ENCODE data around the gene HAX1.

The HAX1 gene

DNA sequence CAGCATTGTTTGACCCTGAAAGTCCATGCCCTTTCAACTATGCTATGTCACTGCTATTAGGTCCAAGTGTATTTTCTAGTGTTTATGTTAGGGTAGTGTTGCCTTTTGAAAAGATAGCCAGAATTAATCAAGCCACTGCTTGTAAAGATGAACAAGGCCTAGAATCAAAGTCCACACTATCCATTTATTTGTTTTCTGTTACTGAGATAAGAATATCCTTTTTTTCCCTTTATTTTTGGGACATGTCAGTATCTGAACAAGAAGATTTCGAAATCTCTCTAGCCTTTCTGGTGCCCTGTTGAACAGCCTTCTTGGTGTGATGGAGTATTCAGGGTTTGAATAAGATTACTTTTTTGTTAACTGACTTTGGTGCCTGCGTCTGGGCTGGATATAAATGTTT, 35.0 kb upstream of the HAX1 start:
- TF ChIP-seq, protein P1, sequence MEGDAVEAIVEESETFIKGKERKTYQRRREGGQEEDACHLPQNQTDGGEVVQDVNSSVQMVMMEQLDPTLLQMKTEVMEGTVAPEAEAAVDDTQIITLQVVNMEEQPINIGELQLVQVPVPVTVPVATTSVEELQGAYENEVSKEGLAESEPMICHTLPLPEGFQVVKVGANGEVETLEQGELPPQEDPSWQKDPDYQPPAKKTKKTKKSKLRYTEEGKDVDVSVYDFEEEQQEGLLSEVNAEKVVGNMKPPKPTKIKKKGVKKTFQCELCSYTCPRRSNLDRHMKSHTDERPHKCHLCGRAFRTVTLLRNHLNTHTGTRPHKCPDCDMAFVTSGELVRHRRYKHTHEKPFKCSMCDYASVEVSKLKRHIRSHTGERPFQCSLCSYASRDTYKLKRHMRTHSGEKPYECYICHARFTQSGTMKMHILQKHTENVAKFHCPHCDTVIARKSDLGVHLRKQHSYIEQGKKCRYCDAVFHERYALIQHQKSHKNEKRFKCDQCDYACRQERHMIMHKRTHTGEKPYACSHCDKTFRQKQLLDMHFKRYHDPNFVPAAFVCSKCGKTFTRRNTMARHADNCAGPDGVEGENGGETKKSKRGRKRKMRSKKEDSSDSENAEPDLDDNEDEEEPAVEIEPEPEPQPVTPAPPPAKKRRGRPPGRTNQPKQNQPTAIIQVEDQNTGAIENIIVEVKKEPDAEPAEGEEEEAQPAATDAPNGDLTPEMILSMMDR (conservative IDR thresholded peaks at IDR 0.05; ENCODE audit: low read depth) = no peak
- POLR2A ChIA-PET (ENCODE audit: low non-redundant PET) = no interaction called here
- no peak for DNase-seq (ENCODE audit: low spot score)
- no peak overlapping the region for H3K27ac ChIP-seq
- CTCF ChIA-PET = no interaction called here

DNA sequence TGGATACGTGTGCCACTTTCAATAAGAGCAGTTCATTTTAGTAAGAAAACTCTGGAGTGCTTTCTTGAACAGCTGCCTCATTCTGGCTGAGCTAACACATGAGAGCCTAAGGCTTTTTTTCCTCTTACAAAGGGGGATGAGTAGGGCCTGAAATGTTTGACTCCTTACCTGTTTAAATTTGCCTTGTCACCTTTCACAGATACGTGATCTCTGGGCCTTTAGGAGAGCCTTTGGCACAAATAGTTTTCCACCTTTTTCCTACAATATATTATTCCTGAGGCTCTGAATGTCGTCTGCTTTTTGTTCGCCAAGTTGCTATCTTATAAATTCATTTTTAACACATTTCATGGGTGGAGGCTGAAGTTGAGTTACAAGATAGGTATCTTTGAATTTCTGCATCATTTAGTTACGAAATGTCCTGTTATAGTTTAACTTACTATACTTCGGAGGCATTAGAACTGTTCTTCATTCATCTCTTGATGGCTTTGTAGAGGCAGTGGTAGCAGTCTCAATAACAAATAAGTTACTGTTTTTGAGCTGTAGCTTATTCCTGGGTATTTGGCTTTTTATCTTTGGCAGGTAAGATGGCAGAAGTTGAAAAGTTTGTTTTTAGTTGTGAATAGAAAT, 34.4 kb upstream of the HAX1 start:
- POLR2A ChIA-PET (ENCODE audit: low non-redundant PET) = no interaction called here
- DNase-seq (ENCODE audit: low spot score) = no peak
- CTCF ChIA-PET = no interaction called here
- H3K27ac ChIP-seq = no peak overlapping the region
- TF ChIP-seq, protein P1 (conservative IDR thresholded peaks at IDR 0.05; ENCODE audit: low read depth) = no peak

DNA sequence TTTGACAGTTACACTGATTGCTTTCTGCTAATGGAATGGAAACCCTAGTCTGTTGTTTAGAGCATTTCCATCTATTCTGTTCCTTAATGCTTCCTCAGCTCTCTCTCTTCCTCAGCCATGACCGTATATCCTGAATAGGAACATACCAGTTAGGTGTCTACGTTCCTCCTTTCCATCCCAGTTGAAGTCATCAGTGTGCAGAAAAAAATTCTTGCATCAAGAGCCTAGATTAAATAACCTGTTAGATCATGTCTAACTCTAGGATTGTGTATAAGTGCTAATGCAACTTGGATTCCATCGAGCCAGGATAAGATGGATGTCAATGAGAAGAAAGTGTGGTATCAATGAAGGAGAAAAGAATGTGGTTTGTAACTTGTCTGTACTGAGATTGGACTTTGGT, 32.9 kb upstream of the HAX1 start:
- no peak for DNase-seq (ENCODE audit: low spot score)
- TF ChIP-seq, protein P1 (conservative IDR thresholded peaks at IDR 0.05; ENCODE audit: low read depth) = no peak
- POLR2A ChIA-PET (ENCODE audit: low non-redundant PET) = no interaction called here
- CTCF ChIA-PET = interaction anchor here (0.6 kb wide), 1 partner anchor 32 kb away, joined by 3 read pairs; no protein-coding TSS in a partner anchor
- H3K27ac ChIP-seq = no peak overlapping the region

DNA sequence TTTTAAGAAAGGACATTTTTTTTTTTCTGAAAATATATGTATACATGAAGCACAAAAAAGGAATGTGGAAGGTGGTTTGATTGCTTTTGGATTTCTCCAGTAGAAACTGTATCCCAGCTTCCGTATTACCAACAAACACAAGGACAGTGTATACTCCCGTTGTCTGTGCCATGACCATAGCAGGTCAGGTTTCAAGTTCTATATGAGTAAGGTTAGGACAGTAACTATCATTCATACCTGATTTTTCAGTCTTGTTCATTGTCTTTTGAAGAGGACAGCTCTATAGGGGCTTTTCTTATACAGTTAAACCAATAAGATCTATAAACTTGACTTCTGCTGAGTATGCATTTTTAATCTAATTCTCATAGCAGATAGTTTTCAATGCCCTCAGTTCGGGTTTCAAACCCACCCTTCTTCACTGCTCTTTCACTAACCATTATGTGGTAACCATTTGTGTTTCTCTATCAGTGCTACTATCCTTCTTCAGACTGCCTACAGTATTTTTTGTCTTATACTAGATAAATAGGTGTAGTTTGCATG, 32.1 kb upstream of the HAX1 start:
- TF ChIP-seq, protein P1 (conservative IDR thresholded peaks at IDR 0.05; ENCODE audit: low read depth) = no peak
- POLR2A ChIA-PET (ENCODE audit: low non-redundant PET) = no interaction called here
- no peak for DNase-seq (ENCODE audit: low spot score)
- CTCF ChIA-PET = no interaction called here
- no peak overlapping the region for H3K27ac ChIP-seq

DNA sequence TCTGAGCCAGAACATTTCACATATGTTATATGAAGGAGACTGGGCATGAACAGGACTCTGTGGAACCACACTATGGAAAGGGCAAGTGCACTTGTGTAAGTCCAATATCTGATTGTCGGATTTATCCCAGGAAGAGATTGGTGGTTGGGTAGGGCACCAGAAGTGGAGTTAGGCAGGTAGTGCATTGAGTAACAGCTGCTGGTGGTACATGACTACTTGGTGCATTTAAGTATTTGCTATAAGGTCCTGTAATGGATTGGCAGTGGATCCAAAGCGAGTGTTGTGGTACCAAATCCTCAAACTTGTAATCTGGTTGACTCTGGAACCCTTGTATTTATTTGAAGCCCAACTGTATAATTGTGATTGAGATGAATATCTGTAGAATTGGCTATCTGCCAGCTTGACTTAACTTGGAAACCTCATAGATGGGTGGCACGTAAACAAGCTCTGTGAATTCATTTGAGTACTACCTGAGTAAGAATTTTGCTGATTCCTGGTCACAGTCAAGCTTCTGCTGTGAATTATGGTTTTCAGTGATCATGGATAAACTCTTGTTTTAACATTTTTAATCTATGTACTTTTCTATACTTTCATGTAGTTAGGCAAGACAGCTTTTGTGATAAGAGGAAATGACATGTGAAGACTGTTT, 30.6 kb upstream of the HAX1 start:
- ChIA-PET CTCF (interaction anchor here (1.0 kb wide), 1 partner anchor 8 kb away, joined by 4 read pairs; no protein-coding TSS in a partner anchor), POLR2A (ENCODE audit: low non-redundant PET) (no interaction called here)
- TF ChIP-seq, protein P1 (conservative IDR thresholded peaks at IDR 0.05; ENCODE audit: low read depth) = no peak
- H3K27ac ChIP-seq = no peak overlapping the region
- no peak for DNase-seq (ENCODE audit: low spot score)

DNA sequence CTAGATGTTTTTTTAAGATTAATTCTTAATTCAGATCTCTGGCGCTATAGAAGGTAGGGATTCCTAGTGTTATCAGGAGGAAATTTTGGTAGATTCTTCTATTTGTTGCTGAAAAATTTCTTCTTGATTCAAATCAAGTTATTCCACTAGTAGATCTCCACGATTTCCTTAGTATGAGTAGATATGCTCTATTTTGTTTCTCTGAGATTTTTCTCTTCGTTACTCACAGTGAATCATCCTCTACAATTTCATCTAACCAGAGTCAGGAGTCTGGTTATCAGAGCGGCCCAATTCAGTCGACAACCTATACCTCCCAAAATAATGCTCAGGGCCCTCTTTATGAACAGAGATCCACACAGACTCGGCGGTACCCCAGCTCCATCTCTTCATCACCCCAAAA, 18.8 kb upstream of the HAX1 start:
- DNase-seq (ENCODE audit: low spot score) = no peak
- ChIA-PET POLR2A (ENCODE audit: low non-redundant PET) (no interaction called here), CTCF (interaction anchor here (0.6 kb wide), 1 partner anchor 537 kb away, joined by 3 read pairs; no protein-coding TSS in a partner anchor)
- H3K27ac ChIP-seq = no peak overlapping the region
- TF ChIP-seq, protein P1 (conservative IDR thresholded peaks at IDR 0.05; ENCODE audit: low read depth) = no peak

Measured in RWPE1 (cell line).